Natural killer cell (primary cell): ENCODE data around the gene NEK5. TPM values are rescaled to one million over a fixed set of nuclear protein-coding genes. Genes with fewer than 3 reads are reported as not detected.
A peak's percentile ranks its signal among the peaks of the same experiment; 100 is the strongest.

Experiments used
- ATAC-seq, 3 donors: fragments of 150-1000 bp in 2 of 3; fragments of 200-7000 bp in 1 of 3; cut with Tn5 transposase; 1 replicate in 1 of 3; 2 replicates in 2 of 3; pipeline ENCODE4 v1.10.0; 2021; ENCODE audit warnings: mild to moderate bottlenecking in 2 of 3, moderate library complexity in 2 of 3
- DNase-seq, 2 donors: peaks; one replicate each; pipeline versions ENCODE4 v3.0.0 to v3.0.0-alpha.2; 2013 to 2021; ENCODE audit warnings: mixed read lengths in 1 of 2
- H3K27ac ChIP-seq: one replicate; pipeline ENCODE4 v1.5.1; 2013; ENCODE audit warnings: mild to moderate bottlenecking, low read length
- H3K27me3 ChIP-seq: one replicate; pipeline ENCODE4 v1.6.1; 2013; ENCODE audit warnings: low read length; ENCODE audit not compliant: control insufficient read depth, insufficient read depth
- H3K36me3 ChIP-seq: one replicate; pipeline ENCODE4 v1.6.1; 2013; ENCODE audit warnings: low read length; ENCODE audit not compliant: control insufficient read depth, insufficient read depth
- H3K4me1 ChIP-seq: one replicate; pipeline ENCODE4 v1.6.1; 2013; ENCODE audit warnings: low read length; ENCODE audit not compliant: control insufficient read depth, insufficient read depth
- H3K4me3 ChIP-seq: one replicate; pipeline ENCODE4 v1.5.1; 2013; ENCODE audit warnings: low read length
- H3K9me3 ChIP-seq: one replicate; pipeline ENCODE4 v1.6.1; 2013; ENCODE audit warnings: low read length; ENCODE audit not compliant: control insufficient read depth, insufficient read depth
- H3K27ac Mint-ChIP-seq, 2 donors: one replicate each; pipeline ENCODE4 v1.8.0; 2022; ENCODE audit warnings: mild to moderate bottlenecking in 2 of 2, mixed read lengths in 2 of 2, moderate library complexity in 1 of 2
- H3K27me3 Mint-ChIP-seq, 2 donors: one replicate each; pipeline ENCODE4 v1.8.0; 2022; ENCODE audit warnings: low read depth in 2 of 2, mixed read lengths in 2 of 2
- H3K36me3 Mint-ChIP-seq: one replicate; pipeline ENCODE4 v1.8.0; 2022; ENCODE audit warnings: mixed read lengths
- H3K4me1 Mint-ChIP-seq, 2 donors: one replicate each; pipeline ENCODE4 v1.8.0; 2022; ENCODE audit warnings: mixed read lengths in 2 of 2
- H3K4me3 Mint-ChIP-seq: one replicate; pipeline ENCODE4 v1.8.0; 2022; ENCODE audit warnings: mild to moderate bottlenecking, moderate library complexity, mixed read lengths
- H3K9me3 Mint-ChIP-seq, 2 donors: one replicate each; pipeline ENCODE4 v1.8.0; 2022; ENCODE audit warnings: mixed read lengths in 2 of 2
- CTCF ChIP-seq: fragments of 200-600 bp; IDR thresholded peaks from one replicate; pipeline ENCODE4 v1.8.0; 2022; ENCODE audit warnings: antibody characterized with exemption
- whole genome bisulfite sequencing: methylation state at CpG from one replicate; pipeline ENCODE4 v1.1.7; 2013; ENCODE audit warnings: missing lambda C conversion rate; ENCODE audit not compliant: insufficient coverage; 5-methylcytosine and 5-hydroxymethylcytosine counted together
- intact Hi-C: fragments of 100-400 bp; cut with micrococcal nuclease; formaldehyde crosslinking; loops from one replicate; pipeline ENCODE4 v1.14.2; 2022
- total RNA-seq, 4 donors: library from RNA; stranded (reverse); fragments of 120-200 nt in 1 of 4; gene quantifications; one replicate each; pipeline versions ENCODE4 v1.2.3 to v1.2.4, GENCODE V29; 2013 to 2022

The NEK5 gene
- total RNA-seq, 3 donors from 2014 or later (not counting 1 experiment from before 2014, with no cell fraction given), result 0.13 TPM; not detected in 2

DNA sequence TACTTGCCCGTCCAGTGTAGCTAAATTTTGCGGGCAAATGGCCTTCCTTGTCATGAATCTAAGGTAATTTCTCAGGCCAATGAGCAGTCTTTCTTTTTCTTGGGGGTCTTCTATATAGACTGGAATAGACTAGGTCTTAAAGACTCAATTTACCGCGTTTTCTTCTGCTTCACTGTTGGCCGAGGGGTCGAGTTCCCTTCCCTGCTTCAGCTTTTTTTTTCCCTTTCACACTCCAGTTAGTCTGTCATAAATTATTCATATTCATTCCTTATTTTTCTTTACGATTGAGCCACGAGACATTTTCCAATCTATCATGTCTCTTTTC, 116.4 kb downstream of the NEK5 start:
- H3K9me3 Mint-ChIP-seq, result no peaks in the 10 kb centered on the region
- peak overlapping the region; percentile 93 to 96 for H3K27ac Mint-ChIP-seq
- 0% methylated on average over 8 of the region's 8 CpGs for WGBS
- peaks cover 9% of the 10 kb centered on the region for H3K4me1 ChIP-seq
- peak overlapping the region; percentile 99 for H3K4me3 Mint-ChIP-seq
- H3K36me3 Mint-ChIP-seq, result peaks cover 1% of the 10 kb centered on the region
- H3K27me3 Mint-ChIP-seq, result peaks cover 21% of the 10 kb centered on the region in 2 donors
- no peak for TF ChIP-seq CTCF
- DNase-seq, result no peak
- H3K27ac ChIP-seq, result peak overlapping the region; percentile 64
- peaks cover 26 to 38% of the 10 kb centered on the region in 2 donors for H3K4me1 Mint-ChIP-seq
- H3K27me3 ChIP-seq, result peaks cover 8% of the 10 kb centered on the region
- no peaks in the 10 kb centered on the region for H3K36me3 ChIP-seq
- ATAC-seq, result no peak
- H3K9me3 ChIP-seq, result no peaks in the 10 kb centered on the region
- intact Hi-C loops, result loop anchor here (1.0 to 5.0 kb wide), 4 partner anchors 182 to 442 kb away; partner anchors contain the start of genes CKAP2 and WDFY2
- H3K4me3 ChIP-seq, result peak overlapping the region; percentile 88

DNA sequence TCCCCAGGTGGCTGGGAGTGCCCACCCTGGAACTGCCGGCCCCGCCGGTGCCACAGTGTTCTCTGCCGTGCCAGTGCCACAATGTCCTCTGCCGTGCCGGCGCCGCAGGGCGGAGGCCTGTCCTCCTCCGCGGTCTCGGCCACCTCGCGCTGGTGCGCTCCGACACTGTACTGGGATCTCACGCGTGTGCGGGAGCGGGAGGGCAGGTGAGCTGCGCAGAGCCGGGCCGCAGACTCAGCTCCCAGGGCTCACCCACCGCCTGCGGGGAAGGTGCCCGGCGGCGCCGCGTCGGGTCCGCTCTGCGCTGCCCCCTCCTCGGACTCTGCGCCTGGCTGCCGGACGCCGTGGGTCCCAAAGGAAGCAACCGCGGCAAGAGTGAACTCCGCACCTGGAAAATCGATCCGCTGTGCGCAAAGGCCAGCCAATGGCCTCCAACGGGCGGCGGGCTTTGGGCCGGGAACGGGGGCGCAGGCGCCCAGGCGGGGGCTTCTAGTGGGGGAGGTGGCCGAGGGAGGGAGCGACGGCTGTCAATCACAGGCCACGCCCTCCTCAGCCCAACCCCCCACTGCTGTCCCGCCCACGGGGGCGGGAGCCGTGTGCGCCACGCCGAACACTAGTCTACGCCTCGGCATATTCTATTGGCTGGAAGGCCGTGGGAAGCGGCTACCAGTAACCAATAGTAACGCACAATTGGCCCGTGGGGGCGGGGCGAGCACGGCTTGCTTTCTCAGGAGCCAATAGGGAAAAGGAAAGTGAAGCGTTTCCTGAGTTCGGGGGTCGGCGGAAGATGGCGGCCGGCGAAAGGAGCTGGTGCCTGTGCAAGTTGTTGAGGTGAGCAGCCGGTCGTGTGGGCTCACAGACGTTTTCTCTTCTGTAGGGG, 117.0 kb downstream of the NEK5 start, which contains the start of gene ALG11:
Gene ALG11 (plus strand): TSS at position 767 of the 880 bp plus-strand sequence. CDS start 21 bp downstream, at position 788.
- intact Hi-C loops, result loop anchor here (1.0 to 5.0 kb wide), 4 partner anchors 183 to 443 kb away; partner anchors contain the start of genes CKAP2 and WDFY2
- H3K27ac ChIP-seq, result peak within 1 kb of the TSS; percentile 64
- H3K27me3 ChIP-seq, result peaks cover 8% of the 10 kb centered on the region
- H3K4me1 Mint-ChIP-seq, result peaks cover 21 to 32% of the 10 kb centered on the region in 2 donors
- no peaks in the 10 kb centered on the region for H3K9me3 ChIP-seq
- under 1% methylated on average over 82 of the region's 82 CpGs for WGBS
- no peak for TF ChIP-seq CTCF
- peak within 1 kb of the TSS; percentile 99 for H3K4me3 Mint-ChIP-seq
- H3K4me1 ChIP-seq, result peaks cover 9% of the 10 kb centered on the region
- peak within 1 kb of the TSS; percentile 93 to 96 for H3K27ac Mint-ChIP-seq
- peaks cover 24 to 27% of the 10 kb centered on the region in 2 donors for H3K27me3 Mint-ChIP-seq
- DNase-seq, result peak; percentile 99
- H3K9me3 Mint-ChIP-seq, result no peaks in the 10 kb centered on the region
- ATAC-seq, result peak; percentile 98 to 100 (median 98)
- no peaks in the 10 kb centered on the region for H3K36me3 ChIP-seq
- no peaks in the 10 kb centered on the region for H3K36me3 Mint-ChIP-seq
- H3K4me3 ChIP-seq, result peak within 1 kb of the TSS; percentile 88

- Histone ChIP-seq H3K4me3 (peak within 1 kb of the TSS; percentile 88), H3K27me3 (peaks cover 8% of the 10 kb centered on the region), H3K9me3 (no peaks in the 10 kb centered on the region), H3K27ac (peak within 1 kb of the TSS; percentile 64), H3K36me3 (no peaks in the 10 kb centered on the region), H3K4me1 (peaks cover 9% of the 10 kb centered on the region)
- peaks cover 30 to 35% of the 10 kb centered on the region in 2 donors for H3K27me3 Mint-ChIP-seq
- TF ChIP-seq CTCF, result no peak
- peaks cover 21 to 28% of the 10 kb centered on the region in 2 donors for H3K4me1 Mint-ChIP-seq
- WGBS, result 4% methylated on average over 46 of the region's 46 CpGs
- intact Hi-C loops, result loop anchor here (5.0 kb wide), 1 partner anchor 429 kb away; the partner anchor contains the start of gene WDFY2
- no peaks in the 10 kb centered on the region for H3K36me3 Mint-ChIP-seq
- H3K27ac Mint-ChIP-seq, result peak within 1 kb of the TSS; percentile 93 to 96
- peak; percentile 23 to 41 for DNase-seq
- ATAC-seq, result no peak
- H3K4me3 Mint-ChIP-seq, result peak within 1 kb of the TSS; percentile 99
- no peaks in the 10 kb centered on the region for H3K9me3 Mint-ChIP-seq
Measured at GRCh38 chr13:52010890-52011631, 117.8 kb downstream of the NEK5 start, which contains the start of gene ATP7B. Gene ATP7B, minus strand, starts transcription at chr13:52011450. Its CDS starts 113 bp downstream, at chr13:52011337.
